Measurements from ENCODE around the gene NOL4L.
A peak's percentile ranks its signal among the peaks of the same experiment; 100 is the strongest.
"Not testable (repeated sequence)": the region's sequence is repeated elsewhere in the genome, so short reads cannot be mapped to it uniquely, and the experiment has no call there.

Gene NOL4L

DNA sequence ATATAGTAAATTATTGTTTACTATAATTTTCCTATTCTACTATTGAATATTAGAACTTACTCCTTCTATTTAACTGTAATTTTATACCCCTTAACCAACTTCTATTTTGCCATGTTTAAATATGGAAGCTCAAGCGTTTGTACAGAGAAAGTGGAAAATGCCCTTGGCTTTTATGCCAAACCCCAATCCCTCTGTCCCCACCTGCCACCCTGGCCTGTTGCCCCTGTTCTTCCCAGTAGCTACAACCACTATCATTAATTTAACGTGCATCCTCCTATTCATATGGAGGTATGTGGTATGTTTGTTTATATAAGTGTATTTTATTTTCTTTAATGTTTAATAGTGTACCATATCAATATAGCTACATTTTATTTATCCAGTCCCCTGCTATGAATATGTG is 168.9 kb downstream of the NOL4L start:
- peaks cover 30% of the 10 kb centered on the region for H3K36me3 Mint-ChIP-seq (ENCODE audit: low read depth)
- H3K4me1 Mint-ChIP-seq (ENCODE audit: low read depth), result peaks cover 33% of the 10 kb centered on the region
- H3K9me3 Mint-ChIP-seq, result no peaks in the 10 kb centered on the region
- no peak overlapping the region for H3K4me3 Mint-ChIP-seq
- H3K27ac Mint-ChIP-seq, result no peak overlapping the region
- H3K27me3 Mint-ChIP-seq (ENCODE audit: low read depth), result no peaks in the 10 kb centered on the region
- no peak for DNase-seq (ENCODE audit: low spot score)

- Mint-ChIP-seq H3K4me1 (ENCODE audit: low read depth) (peaks cover 33% of the 10 kb centered on the region), H3K4me3 (no peak overlapping the region), H3K36me3 (ENCODE audit: low read depth) (peaks cover 27% of the 10 kb centered on the region), H3K9me3 (no peaks in the 10 kb centered on the region), H3K27me3 (ENCODE audit: low read depth) (no peaks in the 10 kb centered on the region), H3K27ac (peak overlapping the region; percentile 69)
- DNase-seq (ENCODE audit: low spot score), result no peak
These were observed 169.6 kb downstream of the NOL4L start for GRCh38 chr20:32415494-32415893.

- Mint-ChIP-seq H3K4me3 (no peak overlapping the region), H3K27ac (no peak overlapping the region), H3K4me1 (ENCODE audit: low read depth) (peaks cover 39% of the 10 kb centered on the region)
These were observed 173.0 kb downstream of the NOL4L start for GRCh38 chr20:32411955-32412706.

GRCh38 chr20:32407131-32407750 is 177.9 kb downstream of the NOL4L start:
- H3K9me3 Mint-ChIP-seq; H3K27me3 Mint-ChIP-seq (ENCODE audit: low read depth): not testable (repeated sequence)
- H3K36me3 Mint-ChIP-seq (ENCODE audit: low read depth), result peaks cover 33% of the 10 kb centered on the region
- H3K27ac Mint-ChIP-seq, result peak overlapping the region; percentile 81
- H3K4me1 Mint-ChIP-seq (ENCODE audit: low read depth), result peaks cover 25% of the 10 kb centered on the region
- H3K4me3 Mint-ChIP-seq, result peak overlapping the region; percentile 61
- peak; percentile 67 for DNase-seq (ENCODE audit: low spot score)

More at GRCh38 chr20:32411955-32412706, 173.0 kb downstream of the NOL4L start:
- H3K9me3 Mint-ChIP-seq, result no peaks in the 10 kb centered on the region
- no peaks in the 10 kb centered on the region for H3K27me3 Mint-ChIP-seq (ENCODE audit: low read depth)
- no peak for DNase-seq (ENCODE audit: low spot score)
- H3K36me3 Mint-ChIP-seq (ENCODE audit: low read depth), result peaks cover 36% of the 10 kb centered on the region

GRCh38 chr20:32406701-32407100 is 178.4 kb downstream of the NOL4L start:
- Mint-ChIP-seq H3K9me3 (no peaks in the 10 kb centered on the region), H3K27ac (no peak overlapping the region), H3K4me3 (peak overlapping the region; percentile 2), H3K36me3 (ENCODE audit: low read depth) (peaks cover 30% of the 10 kb centered on the region), H3K27me3 (ENCODE audit: low read depth) (no peaks in the 10 kb centered on the region), H3K4me1 (ENCODE audit: low read depth) (peaks cover 20% of the 10 kb centered on the region)
- no peak for DNase-seq (ENCODE audit: low spot score)

DNA sequence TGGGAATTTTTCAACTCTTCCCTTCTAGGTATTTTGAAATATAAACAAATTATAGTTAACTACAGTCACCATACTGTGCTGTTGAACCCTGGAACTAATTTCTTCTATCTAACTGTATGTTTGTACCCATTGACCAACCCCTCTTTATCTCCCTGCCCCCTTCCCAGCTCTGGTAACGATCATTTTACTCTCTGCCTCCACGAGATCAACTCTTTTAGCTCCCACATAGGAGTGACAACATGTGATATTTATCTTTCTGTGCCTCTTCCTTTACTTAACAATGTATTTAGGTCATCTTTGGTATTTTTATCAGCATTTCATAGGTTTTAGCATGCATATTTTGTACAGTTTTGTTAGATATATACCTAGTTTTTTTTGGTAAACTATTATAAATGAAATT is 181.1 kb downstream of the NOL4L start:
- Mint-ChIP-seq H3K9me3 (no peaks in the 10 kb centered on the region), H3K4me3 (no peak overlapping the region), H3K36me3 (ENCODE audit: low read depth) (peaks cover 42% of the 10 kb centered on the region), H3K4me1 (ENCODE audit: low read depth) (peaks cover 31% of the 10 kb centered on the region), H3K27ac (no peak overlapping the region), H3K27me3 (ENCODE audit: low read depth) (no peaks in the 10 kb centered on the region)
- DNase-seq (ENCODE audit: low spot score), result no peak

- Mint-ChIP-seq H3K4me1 (ENCODE audit: low read depth) (peaks cover 24% of the 10 kb centered on the region), H3K27ac (peak overlapping the region; percentile 6), H3K27me3 (ENCODE audit: low read depth) (no peaks in the 10 kb centered on the region), H3K9me3 (peaks cover 2% of the 10 kb centered on the region), H3K36me3 (ENCODE audit: low read depth) (peaks cover 41% of the 10 kb centered on the region), H3K4me3 (no peak overlapping the region)
- DNase-seq (ENCODE audit: low spot score), result no peak
These were observed 184.7 kb downstream of the NOL4L start for GRCh38 chr20:32400476-32400875.

- no peak overlapping the region for H3K27ac Mint-ChIP-seq
- H3K36me3 Mint-ChIP-seq (ENCODE audit: low read depth), result peaks cover 53% of the 10 kb centered on the region
- H3K4me1 Mint-ChIP-seq (ENCODE audit: low read depth), result peaks cover 32% of the 10 kb centered on the region
- no peaks in the 10 kb centered on the region for H3K27me3 Mint-ChIP-seq (ENCODE audit: low read depth)
- peaks cover 8% of the 10 kb centered on the region for H3K9me3 Mint-ChIP-seq
- no peak overlapping the region for H3K4me3 Mint-ChIP-seq
- no peak for DNase-seq (ENCODE audit: low spot score)
These were observed 187.5 kb downstream of the NOL4L start for GRCh38 chr20:32397567-32398084.

DNA sequence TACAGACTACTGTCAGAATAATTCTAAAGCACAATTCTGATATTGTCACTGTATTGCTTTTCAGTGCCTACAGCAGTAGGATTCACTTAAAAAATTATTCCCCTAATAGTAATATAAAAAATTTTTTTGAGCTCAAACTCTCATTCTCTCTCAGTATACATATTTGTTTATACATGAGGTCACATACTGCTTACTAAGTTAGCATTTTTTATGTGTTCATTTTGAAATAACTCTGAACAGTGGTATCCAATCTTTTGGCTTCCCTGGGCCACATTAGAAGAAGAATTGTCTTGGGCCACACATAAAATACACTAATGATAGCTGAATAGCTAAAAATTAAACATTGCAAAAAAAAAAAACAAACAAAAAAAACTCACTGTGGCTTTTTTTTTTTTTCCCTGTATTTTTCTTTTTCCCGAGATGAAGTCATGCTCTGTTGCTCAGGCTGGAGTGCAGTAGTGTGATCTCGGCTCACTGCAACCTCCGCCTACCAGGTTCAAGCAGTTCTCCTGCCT is 188.4 kb downstream of the NOL4L start:
- H3K4me3 Mint-ChIP-seq, result no peak overlapping the region
- DNase-seq (ENCODE audit: low spot score), result no peak
- H3K9me3 Mint-ChIP-seq, result peaks cover 8% of the 10 kb centered on the region
- no peaks in the 10 kb centered on the region for H3K27me3 Mint-ChIP-seq (ENCODE audit: low read depth)
- H3K36me3 Mint-ChIP-seq (ENCODE audit: low read depth), result peaks cover 55% of the 10 kb centered on the region
- H3K4me1 Mint-ChIP-seq (ENCODE audit: low read depth), result peaks cover 34% of the 10 kb centered on the region
- H3K27ac Mint-ChIP-seq, result no peak overlapping the region

DNA sequence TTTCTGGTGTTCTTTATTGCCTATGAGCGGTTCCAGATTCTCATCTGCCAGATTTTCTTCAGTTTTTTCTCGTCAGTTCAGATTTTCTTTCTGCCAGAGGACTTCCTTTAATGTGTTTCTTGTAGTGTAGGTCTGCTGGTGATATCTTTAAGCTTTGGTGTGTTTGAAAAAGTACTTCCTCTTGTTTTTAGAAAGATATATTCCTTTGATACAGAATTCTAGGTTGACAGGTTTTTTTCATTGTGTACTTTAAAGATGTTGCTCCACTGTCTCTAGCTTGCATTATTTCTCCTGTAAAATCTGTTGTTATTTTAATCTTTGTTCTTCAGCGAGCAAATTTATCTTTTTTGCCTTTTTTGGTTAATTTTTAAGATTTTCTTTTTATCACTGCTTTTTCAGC is 190.1 kb downstream of the NOL4L start:
- no peak overlapping the region for H3K27ac Mint-ChIP-seq
- H3K36me3 Mint-ChIP-seq (ENCODE audit: low read depth), result peaks cover 57% of the 10 kb centered on the region
- peaks cover 8% of the 10 kb centered on the region for H3K9me3 Mint-ChIP-seq
- H3K4me1 Mint-ChIP-seq (ENCODE audit: low read depth), result peaks cover 34% of the 10 kb centered on the region
- H3K27me3 Mint-ChIP-seq (ENCODE audit: low read depth), result no peaks in the 10 kb centered on the region
- no peak for DNase-seq (ENCODE audit: low spot score)
- H3K4me3 Mint-ChIP-seq, result no peak overlapping the region
